SKM-1 (cell line): ENCODE results near the gene PRAMEF20.
"Not testable (repeated sequence)": the region's sequence is repeated elsewhere in the genome, so short reads cannot be mapped to it uniquely, and the experiment has no call there.

Source experiments
- DNase-seq: peaks from one replicate; lab custom pipeline; 2025; ENCODE audit not compliant: unreplicated experiment; lab: John Stamatoyannopoulos, UW

Gene PRAMEF20

GRCh38 chr1:13410150-13410549 is at the start of gene PRAMEF20:
TSS of gene PRAMEF20 (plus strand) at chr1:13410450. CDS start at chr1:13416355, 5,905 bp downstream.
- not testable (repeated sequence) for DNase-seq

DNA sequence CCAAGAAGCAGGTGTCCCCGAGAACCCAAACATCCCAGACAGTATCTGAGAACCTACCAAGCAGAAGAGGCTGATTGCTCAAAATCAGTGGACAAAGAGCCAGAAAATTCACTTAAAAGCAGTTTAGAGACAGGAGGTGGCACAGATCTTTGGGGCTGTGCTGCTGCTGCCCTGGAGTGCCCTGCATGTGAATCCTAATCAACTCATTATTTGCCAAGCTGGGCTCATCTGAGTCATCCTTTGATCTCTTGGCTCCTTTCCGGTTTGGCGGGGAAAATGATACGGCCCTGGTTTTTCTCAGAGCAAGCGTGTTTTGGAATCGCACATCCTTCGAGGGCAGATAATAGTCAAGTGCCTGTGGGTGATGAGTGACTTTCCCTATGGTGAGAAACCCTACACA is 47.9 kb upstream of the PRAMEF20 start:
- not testable (repeated sequence) for DNase-seq

DNA sequence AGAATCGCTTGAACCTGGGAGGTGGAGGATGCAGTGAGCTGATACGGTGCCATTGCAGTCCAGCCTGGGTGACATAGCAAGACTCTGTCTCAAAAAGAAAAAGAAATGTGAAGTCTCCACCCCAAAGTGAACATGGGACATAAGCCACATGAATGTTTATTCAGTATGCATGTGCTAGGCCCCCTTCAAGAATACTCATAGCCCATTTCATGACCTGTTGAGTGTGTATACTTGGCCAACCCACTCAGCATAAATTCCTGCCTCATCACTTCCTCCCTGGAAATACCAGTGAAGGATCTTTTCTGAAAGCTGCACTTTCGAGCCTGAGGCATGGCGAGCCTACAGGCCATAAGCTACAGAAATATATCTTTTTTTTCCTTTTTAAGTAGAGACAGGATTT is 45.3 kb upstream of the PRAMEF20 start:
- DNase-seq = not testable (repeated sequence)

- not testable (repeated sequence) for DNase-seq
Measured at GRCh38 chr1:13366536-13366935, 43.7 kb upstream of the PRAMEF20 start.

- DNase-seq = peak; percentile 1
Measured at GRCh38 chr1:13368544-13368943, 41.7 kb upstream of the PRAMEF20 start.

DNA sequence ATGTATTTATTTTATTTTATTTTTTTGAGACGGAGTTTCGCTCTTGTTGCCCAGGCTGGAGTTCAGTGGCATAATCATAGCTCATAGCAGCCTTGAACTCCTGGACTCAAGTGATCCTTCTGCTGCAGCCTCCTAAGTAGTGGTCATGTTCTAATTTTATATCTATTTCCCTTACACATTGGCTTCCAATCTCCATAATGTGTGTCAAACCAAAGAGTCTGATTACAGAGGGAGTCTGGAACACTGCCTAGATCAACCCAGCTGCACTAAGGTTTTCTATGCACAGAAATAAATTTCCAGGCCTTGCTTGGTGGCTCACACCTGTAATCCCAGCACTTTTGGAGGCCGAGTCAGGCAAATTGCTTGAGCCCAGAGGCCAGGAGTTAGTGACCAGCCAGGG is 31.3 kb upstream of the PRAMEF20 start:
- not testable (repeated sequence) for DNase-seq

DNA sequence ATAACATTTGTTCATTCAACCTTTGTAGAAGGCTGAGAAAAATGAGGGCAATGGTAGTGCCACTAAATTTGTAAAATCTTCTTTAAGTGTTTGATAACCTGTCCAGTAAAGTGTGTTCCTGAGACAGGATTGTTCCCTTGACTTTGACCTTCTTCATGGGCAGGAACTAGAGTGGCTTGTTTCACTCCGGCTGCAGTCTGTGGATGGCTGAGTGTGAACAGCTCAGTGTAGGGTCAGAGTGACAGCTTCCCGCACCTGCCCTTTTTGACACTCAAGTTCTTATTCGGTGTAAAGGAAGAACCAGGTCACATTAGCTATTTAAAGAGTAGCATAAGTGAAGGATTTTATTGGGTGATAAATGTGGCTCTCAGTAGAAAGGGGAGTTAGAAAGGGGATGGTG is 29.9 kb upstream of the PRAMEF20 start:
- DNase-seq = not testable (repeated sequence)

DNA sequence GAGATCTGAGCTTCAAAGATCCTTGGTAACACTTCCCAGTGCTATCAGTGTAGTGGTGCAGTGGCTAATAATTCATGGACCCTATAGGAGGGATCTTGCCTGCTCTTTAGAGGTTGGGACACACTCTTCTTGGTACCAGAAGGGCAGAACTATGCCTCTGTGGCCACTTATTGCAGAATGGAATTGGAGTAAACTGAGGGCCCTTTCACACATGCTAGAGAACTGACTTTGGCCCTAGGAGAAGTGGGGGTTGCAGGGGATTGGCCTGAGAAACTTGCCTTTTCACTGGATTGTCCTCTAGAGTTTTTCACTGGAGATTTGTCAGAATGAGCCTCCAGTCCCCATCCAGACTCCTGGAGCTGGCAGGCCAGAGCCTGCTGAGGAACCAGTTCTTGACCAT is 20.9 kb upstream of the PRAMEF20 start, which contains the start of gene PRAMEF17:
PRAMEF17 (plus strand) TSS at position 301 of the 400 bp plus-strand sequence; CDS start at position 327, 26 bp downstream.
- not testable (repeated sequence) for DNase-seq

- DNase-seq = not testable (repeated sequence)
Measured at GRCh38 chr1:13393004-13393403, 17.2 kb upstream of the PRAMEF20 start.

GRCh38 chr1:13394761-13395160 is 15.5 kb upstream of the PRAMEF20 start:
- not testable (repeated sequence) for DNase-seq

DNA sequence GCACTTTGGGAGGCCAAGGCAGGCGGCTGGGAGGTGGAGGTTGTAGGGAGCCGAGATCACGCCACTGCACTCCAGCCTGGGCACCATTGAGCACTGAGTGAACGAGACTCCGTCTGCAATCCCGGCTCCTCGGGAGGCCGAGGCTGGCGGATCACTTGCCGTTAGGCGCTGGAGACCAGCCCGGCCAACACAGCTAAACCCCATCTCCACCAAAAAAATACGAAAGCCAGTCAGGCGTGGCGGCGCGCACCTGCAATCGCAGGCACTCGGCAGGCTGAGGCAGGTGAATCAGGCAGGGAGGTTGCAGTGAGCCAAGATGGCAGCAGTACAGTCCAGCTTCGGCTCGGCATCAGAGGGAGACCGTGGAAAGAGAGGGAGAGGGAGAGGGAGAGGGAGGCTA is 14.9 kb upstream of the PRAMEF20 start:
- DNase-seq = not testable (repeated sequence)

- DNase-seq = no peak
Measured at GRCh38 chr1:13407811-13408210, 2.4 kb upstream of the PRAMEF20 start.

GRCh38 chr1:13430495-13430894 is 20.2 kb downstream of the PRAMEF20 start:
- no peak for DNase-seq

GRCh38 chr1:13432251-13432650 is 22.0 kb downstream of the PRAMEF20 start:
- DNase-seq = no peak

DNA sequence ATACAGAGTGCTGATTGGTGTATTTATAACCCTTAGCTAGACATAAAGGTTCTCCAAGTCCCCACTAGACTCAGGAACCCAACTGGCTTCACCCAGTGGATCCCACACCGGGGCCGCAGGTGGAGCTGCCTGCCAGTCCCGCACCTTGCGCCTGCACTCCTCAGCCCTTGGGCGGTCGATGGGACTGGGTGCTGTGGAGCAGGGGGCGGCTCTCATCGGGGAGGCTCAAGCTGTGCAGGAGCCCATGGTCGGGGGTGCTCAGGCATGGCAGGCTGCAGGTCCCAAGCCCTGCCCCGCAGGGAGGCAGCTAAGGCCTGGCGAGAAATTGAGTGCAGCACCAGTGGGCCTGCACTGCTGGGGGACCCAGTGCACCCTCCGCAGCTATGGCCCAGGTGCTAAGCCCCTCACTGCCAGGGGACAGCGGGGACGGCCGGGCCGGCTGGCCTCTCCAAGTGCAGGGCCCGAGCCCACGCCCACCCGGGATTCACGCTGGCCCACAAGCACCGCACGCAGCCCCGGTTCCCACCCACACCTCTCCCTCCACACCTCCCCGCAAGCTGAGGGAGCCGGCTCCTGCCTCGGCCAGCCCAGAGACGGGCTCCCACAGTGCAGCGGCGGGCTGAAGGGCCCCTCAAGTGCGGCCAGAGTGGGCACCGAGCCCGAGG is 23.6 kb downstream of the PRAMEF20 start:
- not testable (repeated sequence) for DNase-seq

DNA sequence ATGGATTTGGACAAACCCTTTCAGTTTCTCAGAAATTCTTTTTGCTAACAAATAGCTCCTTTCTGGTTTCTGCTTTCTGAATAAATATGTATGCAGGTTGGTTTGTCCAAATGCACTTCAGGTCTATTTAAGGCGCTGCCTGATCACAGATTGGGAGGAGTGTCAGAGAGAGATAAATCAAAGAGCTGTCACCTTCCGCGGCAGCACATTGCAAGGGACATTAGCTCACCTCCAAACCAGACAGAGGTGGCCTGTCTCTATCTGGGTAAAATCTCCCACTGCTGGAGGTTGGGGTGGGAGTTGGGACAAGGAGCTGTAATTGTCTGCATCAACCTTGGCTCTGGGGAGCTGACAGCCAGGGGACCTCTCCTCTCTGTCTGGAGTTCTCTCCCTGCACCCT is 25.2 kb downstream of the PRAMEF20 start:
- DNase-seq = no peak

GRCh38 chr1:13439104-13439783 is 29.0 kb downstream of the PRAMEF20 start:
- not testable (repeated sequence) for DNase-seq

DNA sequence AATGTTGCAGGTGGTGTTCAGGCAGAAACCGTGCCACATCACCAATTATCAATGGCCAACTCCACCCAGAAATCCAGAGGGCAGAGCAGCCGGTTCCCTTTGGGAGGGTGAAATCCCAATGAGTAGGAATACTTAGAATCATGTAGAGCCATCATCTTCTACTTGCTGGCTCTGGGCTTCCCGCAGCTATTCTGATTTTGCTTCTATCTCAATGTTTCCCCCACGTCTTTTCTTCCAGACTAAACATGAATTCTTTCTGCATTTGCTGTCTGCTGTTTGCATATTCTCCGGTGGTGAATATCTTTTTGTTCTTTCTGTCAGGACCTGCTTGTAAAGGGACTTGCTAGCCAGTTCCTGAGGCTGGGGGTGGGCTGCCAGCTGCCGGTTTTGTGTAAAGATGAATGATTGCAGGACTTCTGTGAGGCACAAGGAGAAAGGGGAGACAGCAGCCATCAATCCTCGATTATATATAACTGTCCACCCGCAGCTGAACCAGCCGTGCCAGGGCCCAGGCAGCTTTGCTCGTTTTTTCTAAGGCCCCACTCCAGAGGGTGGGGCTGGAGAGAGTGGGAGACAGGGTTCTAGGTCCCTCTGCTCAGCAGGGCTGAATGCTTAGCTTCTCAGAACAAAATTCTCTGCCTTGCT is 33.2 kb downstream of the PRAMEF20 start:
- no peak for DNase-seq

- no peak for DNase-seq
Measured at GRCh38 chr1:13450204-13450603, 40.0 kb downstream of the PRAMEF20 start.

DNA sequence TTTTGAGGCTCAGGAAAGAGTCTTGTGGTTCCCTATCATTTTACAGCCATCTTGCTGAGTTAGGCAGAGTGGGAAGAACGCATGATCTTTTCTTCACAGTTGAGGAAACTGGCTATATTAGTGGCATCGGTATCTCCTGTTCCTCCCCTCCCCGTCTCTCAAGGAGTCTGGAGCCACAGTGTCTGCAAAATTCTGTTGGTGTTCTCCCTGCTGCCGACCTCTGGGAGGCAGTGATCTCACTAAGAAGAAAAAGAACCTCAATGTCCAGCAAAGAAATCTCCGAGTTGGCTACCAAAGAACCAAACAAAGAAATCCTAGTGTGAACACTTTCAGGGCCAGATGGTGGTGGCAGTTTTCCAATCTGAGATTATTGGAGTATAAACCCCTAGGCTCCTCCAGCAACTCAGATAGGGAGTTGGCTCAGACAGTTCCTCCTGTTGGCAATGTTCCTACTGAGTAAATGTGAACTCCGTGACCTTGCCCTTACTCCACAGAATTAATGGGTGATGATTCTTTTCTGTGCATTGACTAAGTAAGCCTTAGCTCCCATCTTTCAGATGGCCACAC is 41.2 kb downstream of the PRAMEF20 start:
- no peak for DNase-seq

- DNase-seq = no peak
Measured at GRCh38 chr1:13456904-13457532, 46.8 kb downstream of the PRAMEF20 start.
